Breast epithelium (tissue), 4 donors: ENCODE measurements around the gene SMARCAL1. TPM values are rescaled to one million over a fixed set of nuclear protein-coding genes. Genes with fewer than 3 reads are reported as not detected.

ENCODE experiments used
- DNase-seq, 2 donors: peaks; one replicate each; pipeline ENCODE4 v3.0.0-alpha.2; 2019; ENCODE audit warnings: low spot score in 2 of 2
- H3K27ac ChIP-seq, 2 donors: fragments of 200-600 bp; sonication (generic) in 1 of 2; one replicate each; pipeline ENCODE4 v1.5.1; 2016 to 2019; ENCODE audit warnings: mild to moderate bottlenecking in 1 of 2
- H3K27me3 ChIP-seq, 2 donors: fragments of 200-600 bp; sonication (generic) in 1 of 2; one replicate each; pipeline versions ENCODE4 v1.5.1 to v1.6.0; 2017 to 2019; ENCODE audit warnings: control low read depth in 1 of 2, mild to moderate bottlenecking in 1 of 2
- H3K36me3 ChIP-seq: fragments of 200-600 bp; one replicate; pipeline ENCODE4 v1.5.1; 2019
- H3K4me1 ChIP-seq, 2 donors: fragments of 200-600 bp; sonication (generic); one replicate each; pipeline ENCODE4 v1.5.1; 2016 to 2019; ENCODE audit warnings: control low read depth in 1 of 2
- H3K4me3 ChIP-seq, 3 donors: fragments of 200-600 bp; sonication (generic); 1 replicate in 2 of 3; 2 replicates in 1 of 3; pipeline ENCODE4 v1.5.1; 2016 to 2019; ENCODE audit warnings: mild to moderate bottlenecking in 3 of 3, moderate library complexity in 2 of 3
- H3K9me3 ChIP-seq, 2 donors: fragments of 200-600 bp; sonication (generic) in 1 of 2; one replicate each; pipeline ENCODE4 v1.5.1; 2016 to 2019; ENCODE audit warnings: control low read depth in 1 of 2
- CTCF ChIP-seq, 3 donors: fragments of 450-650 bp; IDR thresholded peaks; one replicate each; pipeline ENCODE4 v1.5.1; 2016 to 2017; ENCODE audit warnings: antibody characterized with exemption in 3 of 3, mild to moderate bottlenecking in 3 of 3, moderate library complexity in 3 of 3
- POLR2A ChIP-seq: fragments of 450-650 bp; IDR thresholded peaks from one replicate; pipeline ENCODE4 v1.6.1; 2016; ENCODE audit warnings: antibody characterized with exemption, mild to moderate bottlenecking, moderate library complexity
- POLR2AphosphoS5 ChIP-seq, 3 donors: sonication (generic); formaldehyde crosslinking; IDR thresholded peaks; one replicate each; pipeline ENCODE4 v1.6.1; 2017; ENCODE audit warnings: antibody characterized with exemption in 3 of 3
- intact Hi-C: fragments of 100-400 bp; cut with DNase I; formaldehyde crosslinking; loops from one replicate; pipeline ENCODE4 v1.15.1; 2023; ENCODE audit warnings: low total_unique reads
- total RNA-seq, 3 donors: library from RNA; depleted of rRNA; stranded (reverse); fragments of >200 nt; gene quantifications; one replicate each; pipeline ENCODE4 v1.1.0, GENCODE V29; 2016

The SMARCAL1 gene
- total RNA-seq, 3 donors from 2014 or later: 12.0 to 28.1 (median 20.6) TPM

DNA sequence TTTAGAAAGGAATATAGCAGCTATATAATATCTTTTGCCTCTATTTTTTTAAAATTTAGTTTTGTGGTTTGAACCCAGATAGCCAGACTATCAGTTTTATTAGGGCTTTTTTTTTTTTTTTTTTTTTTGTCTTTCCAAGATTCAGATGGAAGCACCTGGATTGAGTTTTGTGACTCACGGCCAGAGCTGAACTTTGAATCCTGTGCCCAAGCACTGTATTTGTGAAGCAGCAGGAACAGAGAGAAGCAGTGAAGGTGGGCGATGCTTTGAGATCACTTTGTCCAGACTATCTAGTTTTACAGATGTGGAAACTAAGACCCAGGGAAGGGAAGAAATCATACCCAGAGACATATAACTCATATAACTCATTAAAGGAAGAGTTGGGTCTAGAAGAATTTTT lies 120.3 kb downstream of the SMARCAL1 start:
- TF ChIP-seq POLR2AphosphoS5 (IDR thresholded peaks at IDR 0.05): no peak
- no peak for TF ChIP-seq CTCF (IDR thresholded peaks at IDR 0.05)
- TF ChIP-seq POLR2A: no peak
- intact Hi-C loops: no loop called here
- H3K27ac ChIP-seq: peak overlapping the region in 1 of 2 donors; percentile 89
- peaks cover 7 to 10% of the 10 kb centered on the region in 2 donors for H3K4me1 ChIP-seq
- no peaks in the 10 kb centered on the region for H3K27me3 ChIP-seq
- H3K36me3 ChIP-seq: no peaks in the 10 kb centered on the region
- H3K4me3 ChIP-seq: no peak overlapping the region
- no peak for DNase-seq
- H3K9me3 ChIP-seq: no peaks in the 10 kb centered on the region

Other genes starting within 250 kb of the SMARCAL1 start
- not detected for gene MARCHF4, start 40.0 kb upstream of the SMARCAL1 start, total RNA-seq
- gene RPL37A, start 86.4 kb downstream of the SMARCAL1 start, total RNA-seq: 1,000 to 10,000 TPM; 1,604 to 2,277 (median 1,692) TPM
- gene IGFBP2, start 220.9 kb downstream of the SMARCAL1 start, total RNA-seq: 100 to 1,000 TPM in 2 of 3 donors, 10 to 100 TPM in 1; 16.0 to 131 (median 115) TPM